HG02571 (cell line): ENCODE measurements around the gene ADD2.
"Not testable (repeated sequence)": the region's sequence is repeated elsewhere in the genome, so short reads cannot be mapped to it uniquely, and the experiment has no call there.

Experiments used
- ATAC-seq: cut with Tn5 transposase; IDR thresholded peaks from one replicate; pipeline ENCODE4 v1.9.1; 2021; ENCODE audit warnings: mild to moderate bottlenecking, moderate library complexity; ENCODE audit not compliant: unreplicated experiment

ADD2 gene

GRCh38 chr2:70678576-70679143 lies 89.3 kb downstream of the ADD2 start:
- no peak for ATAC-seq

- no peak for ATAC-seq
Observed at GRCh38 chr2:70676301-70677035, 91.5 kb downstream of the ADD2 start.

GRCh38 chr2:70675862-70676261 lies 92.1 kb downstream of the ADD2 start:
- no peak for ATAC-seq

- ATAC-seq = no peak
Observed at GRCh38 chr2:70674636-70675430, 93.2 kb downstream of the ADD2 start.

GRCh38 chr2:70673041-70673647 lies 94.9 kb downstream of the ADD2 start:
- ATAC-seq = no peak

GRCh38 chr2:70671092-70671675 lies 96.8 kb downstream of the ADD2 start:
- ATAC-seq = no peak

GRCh38 chr2:70670626-70671025 lies 97.4 kb downstream of the ADD2 start:
- ATAC-seq = no peak

GRCh38 chr2:70670202-70670601 lies 97.8 kb downstream of the ADD2 start:
- ATAC-seq = no peak

- no peak for ATAC-seq
Observed at GRCh38 chr2:70668911-70669310, 99.1 kb downstream of the ADD2 start.

GRCh38 chr2:70668432-70668831 lies 99.6 kb downstream of the ADD2 start:
- ATAC-seq = no peak

GRCh38 chr2:70664525-70664924 lies 103.5 kb downstream of the ADD2 start:
- no peak for ATAC-seq

GRCh38 chr2:70663411-70663810 lies 104.6 kb downstream of the ADD2 start:
- ATAC-seq = no peak

- ATAC-seq = no peak
Observed at GRCh38 chr2:70659551-70659950, 108.4 kb downstream of the ADD2 start.

GRCh38 chr2:70658476-70658875 lies 109.5 kb downstream of the ADD2 start:
- ATAC-seq = no peak

- no peak for ATAC-seq
Observed at GRCh38 chr2:70657246-70657645, 110.8 kb downstream of the ADD2 start.

- no peak for ATAC-seq
Observed at GRCh38 chr2:70656421-70657010, 111.5 kb downstream of the ADD2 start.

GRCh38 chr2:70655786-70656185 lies 112.2 kb downstream of the ADD2 start:
- ATAC-seq = no peak

- ATAC-seq = not testable (repeated sequence)
Observed at GRCh38 chr2:70655211-70655610, 112.8 kb downstream of the ADD2 start.

GRCh38 chr2:70651727-70652126 lies 116.3 kb downstream of the ADD2 start:
- ATAC-seq = no peak

- ATAC-seq = no peak
Observed at GRCh38 chr2:70651014-70651413, 117.0 kb downstream of the ADD2 start.

GRCh38 chr2:70648961-70649360 lies 119.0 kb downstream of the ADD2 start:
- no peak for ATAC-seq
